Medulla oblongata (tissue), 1 donor: ENCODE data around the gene CCNYL1.
"Not testable (repeated sequence)": the region's sequence is repeated elsewhere in the genome, so short reads cannot be mapped to it uniquely, and the experiment has no call there.

ENCODE experiments used
- DNase-seq: peaks from one replicate; pipeline ENCODE4 v3.0.0-alpha.2; 2015; ENCODE audit errors: extremely low spot score

Gene CCNYL1

GRCh38 chr2:207734636-207735512, 23.4 kb downstream of the CCNYL1 start:
- DNase-seq = no peak

- DNase-seq = not testable (repeated sequence)
These were observed 24.0 kb downstream of the CCNYL1 start for GRCh38 chr2:207735513-207735859.

GRCh38 chr2:207743514-207743913, 32.1 kb downstream of the CCNYL1 start:
- DNase-seq = no peak

GRCh38 chr2:207744050-207744449, 32.6 kb downstream of the CCNYL1 start:
- DNase-seq = no peak

- DNase-seq = no peak
These were observed 33.0 kb downstream of the CCNYL1 start for GRCh38 chr2:207744451-207744850.

GRCh38 chr2:207746131-207746530, 34.7 kb downstream of the CCNYL1 start:
- DNase-seq = peak; percentile 86

- DNase-seq = no peak
These were observed 36.5 kb downstream of the CCNYL1 start for GRCh38 chr2:207747653-207748560.

- no peak for DNase-seq
These were observed 37.6 kb downstream of the CCNYL1 start for GRCh38 chr2:207748993-207749392.

DNA sequence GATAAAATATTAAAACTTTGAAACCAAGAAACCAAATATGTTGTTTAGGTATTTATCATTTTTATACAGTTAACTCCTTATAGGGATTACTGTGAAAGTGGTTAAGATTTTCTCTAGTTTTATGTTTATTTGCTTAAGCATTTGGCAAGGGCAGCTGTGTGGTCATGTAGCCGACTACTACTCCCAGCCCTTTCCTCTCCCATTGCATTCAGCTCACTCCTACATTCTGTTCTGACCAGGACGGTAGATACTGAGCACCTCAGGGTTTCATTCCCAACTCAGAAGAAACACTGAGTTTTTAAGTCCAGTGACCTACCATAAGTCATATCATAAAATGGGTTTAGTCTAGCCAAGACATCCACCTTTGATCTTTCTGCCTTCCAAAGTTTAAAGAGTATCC, 38.4 kb downstream of the CCNYL1 start:
- DNase-seq = no peak

- no peak for DNase-seq
These were observed 38.9 kb downstream of the CCNYL1 start for GRCh38 chr2:207750345-207750744.

DNA sequence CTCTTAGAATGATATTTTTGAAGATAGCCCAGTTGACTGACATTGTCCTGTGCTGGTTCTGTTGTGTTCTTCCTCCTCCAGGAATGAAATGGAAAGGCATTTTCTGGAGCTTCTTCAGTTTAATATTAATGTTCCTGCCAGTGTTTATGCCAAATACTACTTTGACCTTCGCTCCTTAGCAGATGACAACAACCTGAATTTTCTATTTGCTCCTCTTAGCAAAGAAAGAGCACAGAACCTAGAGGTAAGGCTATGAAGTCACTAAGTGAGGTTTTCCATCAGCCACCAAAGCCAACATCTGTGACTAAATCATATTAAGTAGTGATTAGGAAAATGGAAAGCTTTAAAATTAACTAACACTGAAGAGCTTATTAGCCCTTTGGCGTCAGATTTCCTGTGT, 39.4 kb downstream of the CCNYL1 start:
- no peak for DNase-seq

DNA sequence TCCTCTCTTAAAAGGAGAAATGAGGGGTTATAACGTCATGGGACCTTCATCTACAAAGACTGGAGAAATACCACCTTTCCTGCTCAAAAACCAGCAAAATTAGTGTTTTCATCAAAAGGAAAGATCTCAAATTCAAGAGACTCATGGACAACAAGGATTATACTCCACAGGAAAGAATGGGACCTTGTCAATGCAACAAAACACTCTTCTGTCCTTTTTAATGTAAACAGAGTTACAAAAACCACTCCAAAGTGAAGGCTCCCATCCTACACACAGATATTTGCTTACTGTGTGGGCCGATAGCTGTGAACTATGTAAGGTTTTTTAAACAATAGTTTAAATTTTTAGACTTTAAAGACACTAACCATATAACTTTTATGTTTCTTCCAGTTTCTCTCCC, 42.2 kb downstream of the CCNYL1 start:
- DNase-seq = peak; percentile 50

GRCh38 chr2:207754498-207755383, 43.3 kb downstream of the CCNYL1 start:
- no peak for DNase-seq

GRCh38 chr2:207758025-207758424, 46.6 kb downstream of the CCNYL1 start:
- no peak for DNase-seq

GRCh38 chr2:207759890-207760289, 48.5 kb downstream of the CCNYL1 start:
- DNase-seq = no peak

- no peak for DNase-seq
These were observed 49.0 kb downstream of the CCNYL1 start for GRCh38 chr2:207760453-207760852.

DNA sequence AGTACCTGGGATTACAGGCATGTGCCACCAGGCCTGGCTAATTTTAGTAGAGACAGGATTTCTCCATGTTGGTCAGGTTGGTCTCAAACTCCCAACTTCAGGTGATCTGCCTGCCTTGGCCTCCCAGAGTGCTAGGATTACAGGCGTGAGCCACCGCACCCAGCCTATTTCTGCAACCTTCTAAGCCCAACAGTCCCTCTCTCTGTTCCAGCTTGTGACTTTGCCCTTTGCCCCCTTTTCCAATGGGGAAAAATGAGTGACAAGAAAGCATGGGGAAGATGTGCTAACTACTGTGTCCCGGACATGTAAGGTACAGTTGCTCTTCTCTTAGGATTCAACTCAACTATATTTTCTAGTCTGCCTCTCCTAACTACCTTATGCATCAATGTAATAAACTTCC, 50.0 kb downstream of the CCNYL1 start:
- DNase-seq = not testable (repeated sequence)

- no peak for DNase-seq
These were observed 50.7 kb downstream of the CCNYL1 start for GRCh38 chr2:207762146-207762545.

- no peak for DNase-seq
These were observed 52.0 kb downstream of the CCNYL1 start for GRCh38 chr2:207763303-207763917.

GRCh38 chr2:207764096-207764630, 52.7 kb downstream of the CCNYL1 start:
- DNase-seq = no peak

GRCh38 chr2:207765547-207765946, 54.1 kb downstream of the CCNYL1 start:
- no peak for DNase-seq
